HepG2 (cell line): ENCODE measurements around the gene TMEM100. TPM values are rescaled to one million over a fixed set of nuclear protein-coding genes. Genes with fewer than 3 reads are reported as not detected.

Experiments used
- ATAC-seq: fragments of 200-7000 bp; cut with Tn5 transposase; 3 replicates; pipeline ENCODE4 v1.9.1; 2020; ENCODE audit warnings: mild to moderate bottlenecking, moderate library complexity
- BruUV-seq: library from RNA; stranded (reverse); fragments of 400-500 nt; replicated peaks from 2 replicates; lab custom pipeline; 2021; lab: Mats Ljungman, UMichigan
- CTCF ChIA-PET: fragments of 300-600 bp; formaldehyde crosslinking; extraction: SDS; loops from one replicate; lab custom pipeline; 2021; ENCODE audit warnings: low total read pairs, inconsistent platforms, low intra/inter-chr PET ratio; lab: Yijun Ruan, JAX
- POLR2A ChIA-PET: fragments of 350-600 bp; sonication (Branson Sonifier 250); formaldehyde crosslinking; loops from one replicate; lab custom pipeline; 2020; ENCODE audit warnings: antibody characterized with exemption, inconsistent platforms; lab: Yijun Ruan, JAX
- DNase-seq: peaks from one replicate; pipeline ENCODE4 v3.0.0-alpha.2; 2015; ENCODE audit warnings: low spot score
- FAIRE-seq: peaks from 3 replicates; lab custom pipeline; 2011; peaks lifted over from hg19 to GRCh38; lab: Jason Lieb, UNC
- H2AFZ ChIP-seq: one replicate; pipeline ENCODE4 v1.6.1; 2011; ENCODE audit warnings: low read length, inconsistent platforms
- H3K27ac ChIP-seq: fragments of 300-600 bp; 3 replicates; pipeline ENCODE4 v1.8.0; 2011; ENCODE audit warnings: mixed run types, mild to moderate bottlenecking, mixed read lengths, low read length, inconsistent platforms; ENCODE audit not compliant: insufficient read depth; ENCODE audit errors: extremely low read length
- H3K27me3 ChIP-seq, 2 experiments: fragments of 200-600 bp in 1 of 2; 2 replicates in 1 of 2; 3 replicates in 1 of 2; pipeline versions ENCODE4 v1.6.0 to v1.8.0; 2011; ENCODE audit warnings: low read length in 2 of 2, mild to moderate bottlenecking in 2 of 2, moderate library complexity in 2 of 2, inconsistent platforms in 1 of 2; ENCODE audit not compliant: insufficient read depth in 2 of 2, control insufficient read depth in 1 of 2
- H3K36me3 ChIP-seq, 2 experiments: fragments of 200-600 bp in 1 of 2; replicated peaks in 1 of 2; 2 replicates in 1 of 2; 3 replicates in 1 of 2; pipeline versions ENCODE4 v1.5.1 to v1.8.0; 2011; ENCODE audit warnings: low read length in 2 of 2, inconsistent platforms in 1 of 2; ENCODE audit not compliant: insufficient read depth in 2 of 2, control insufficient read depth in 1 of 2
- H3K4me1 ChIP-seq: 2 replicates; pipeline ENCODE4 v1.5.1; 2012; ENCODE audit warnings: low read length, inconsistent platforms; ENCODE audit not compliant: insufficient read depth
- H3K4me2 ChIP-seq: 2 replicates; pipeline ENCODE4 v1.6.0; 2011; ENCODE audit warnings: low read depth, low read length, inconsistent platforms
- H3K4me3 ChIP-seq, 3 experiments: fragments of 200-600 bp in 1 of 3; sonication (generic), shearing (Covaris generic) in 1 of 3; replicated peaks in 1 of 3; 2 replicates each; pipeline ENCODE4 v1.5.1; 2011 to 2016; ENCODE audit warnings: low read length in 3 of 3, inconsistent platforms in 2 of 3, low read depth in 2 of 3, mild to moderate bottlenecking in 2 of 3, control low read depth in 1 of 3, mixed read lengths in 1 of 3; ENCODE audit not compliant: insufficient read depth in 1 of 3
- H3K79me2 ChIP-seq: one replicate; pipeline ENCODE4 v1.6.1; 2011; ENCODE audit warnings: low read length, inconsistent platforms; ENCODE audit not compliant: insufficient read depth
- H3K9ac ChIP-seq: 2 replicates; pipeline ENCODE4 v1.6.0; 2011; ENCODE audit warnings: mild to moderate bottlenecking, low read depth, low read length, inconsistent platforms; ENCODE audit not compliant: insufficient read depth
- H3K9me3 ChIP-seq: 2 replicates; pipeline ENCODE4 v1.5.1; 2012; ENCODE audit warnings: mild to moderate bottlenecking, low read length
- H4K20me1 ChIP-seq: 2 replicates; pipeline ENCODE4 v1.6.0; 2011; ENCODE audit warnings: inconsistent platforms, mild to moderate bottlenecking, low read length, moderate library complexity; ENCODE audit not compliant: insufficient read depth
- BATF2 ChIP-seq: sonication (generic); formaldehyde crosslinking; IDR thresholded peaks from 2 replicates; pipeline ENCODE4 v1.8.0; 2022; ENCODE audit warnings: mild to moderate bottlenecking, missing genetic modification reagents, moderate library complexity
- FOXP1 ChIP-seq, 2 experiments: fragments of 450-650 bp in 1 of 2; IDR thresholded peaks; 2 replicates each; pipeline ENCODE4 v1.6.1; 2017 to 2018; ENCODE audit warnings: antibody characterized with exemption in 1 of 2
- HIC2 ChIP-seq: sonication (generic); formaldehyde crosslinking; IDR thresholded peaks from 2 replicates; pipeline ENCODE4 v1.9.0; 2022; ENCODE audit warnings: low read depth, missing genetic modification reagents
- HMG20B ChIP-seq: conservative IDR thresholded peaks from 2 replicates; pipeline ENCODE4 v1.6.1; 2016; ENCODE audit warnings: missing genetic modification reagents, missing compliant biosample characterization
- KDM1A ChIP-seq: IDR thresholded peaks from 2 replicates; pipeline ENCODE4 v1.6.1; 2016; ENCODE audit warnings: missing compliant biosample characterization
- KLF13 ChIP-seq: sonication (generic); formaldehyde crosslinking; IDR thresholded peaks from 2 replicates; pipeline ENCODE4 v1.4.0; 2020; ENCODE audit warnings: mild to moderate bottlenecking, missing genetic modification reagents
- NCOR1 ChIP-seq: fragments of 200-600 bp; sonication (generic); IDR thresholded peaks from 2 replicates; pipeline ENCODE4 v1.7.0; 2017; ENCODE audit warnings: antibody characterized with exemption, low read length, borderline replicate concordance
- NR2F2 ChIP-seq: IDR thresholded peaks from 2 replicates; pipeline ENCODE4 v1.6.1; 2012; ENCODE audit warnings: low read depth, inconsistent platforms, borderline replicate concordance
- SRY ChIP-seq: sonication (generic); formaldehyde crosslinking; IDR thresholded peaks from 2 replicates; pipeline ENCODE4 v1.8.0; 2022; ENCODE audit warnings: mild to moderate bottlenecking, missing genetic modification reagents
- TGIF2 ChIP-seq: IDR thresholded peaks from 2 replicates; pipeline ENCODE4 v1.6.1; 2016; ENCODE audit warnings: control low read depth, missing compliant biosample characterization
- ZBTB39 ChIP-seq: sonication (generic); formaldehyde crosslinking; IDR thresholded peaks from 2 replicates; pipeline ENCODE4 v1.5.0; 2020; ENCODE audit warnings: missing genetic modification reagents
- ZNF737 ChIP-seq: sonication (generic); formaldehyde crosslinking; IDR thresholded peaks from 2 replicates; pipeline ENCODE4 v1.5.0; 2020; ENCODE audit warnings: missing genetic modification reagents, mild to moderate bottlenecking, borderline replicate concordance
- ZNF770 ChIP-seq: sonication (generic); formaldehyde crosslinking; IDR thresholded peaks from 2 replicates; pipeline ENCODE4 v1.5.0; 2020; ENCODE audit warnings: mild to moderate bottlenecking, missing genetic modification reagents
- WGBS: methylation state at CpG from one replicate; pipeline ENCODE4 v1.1.6; 2017; ENCODE audit warnings: low lambda C conversion rate; 5-methylcytosine and 5-hydroxymethylcytosine counted together
- in situ Hi-C: cut with HindIII; loops from 2 replicates; pipeline ENCODE4 v1.10.0; 2017; ENCODE audit warnings: low pct_unique_long_range_greater_than_20kb; ENCODE audit not compliant: extremely low pct_ligation_motif_present
- intact Hi-C: fragments of 100-400 bp; cut with micrococcal nuclease; formaldehyde crosslinking; loops from one replicate; pipeline ENCODE4 v1.10.0; 2022; ENCODE audit not compliant: unreplicated experiment
- polyA plus RNA-seq, 8 experiments: library from polyadenylated mRNA; depleted of rRNA in 3 of 8; stranded (reverse) in 7 of 8; unstranded in 1 of 8; fragments of >200 nt; fragmentation: Illumina TruSeq in 4 of 8; extraction: Trizol in 4 of 8; gene quantifications; 2 replicates each; pipeline versions ENCODE4 v1.2.1 to v1.2.3, GENCODE V29; 2011 to 2016; ENCODE audit warnings: low read depth in 4 of 8, missing spikeins in 1 of 8, mixed read lengths in 1 of 8; ENCODE audit not compliant: insufficient read depth in 1 of 8
- total RNA-seq, 5 experiments: library from RNA; depleted of rRNA; stranded (reverse); fragments of >200 nt; fragmentation: Illumina TruSeq; extraction: Trizol; gene quantifications; 2 replicates each; pipeline ENCODE4 v1.2.3, GENCODE V29; 2016; ENCODE audit warnings: low read depth in 1 of 5

TMEM100 gene
- total and polyA plus RNA-seq, 2 of the 13 experiments (the other 11 are each of a cell fraction or from before 2014, with no cell fraction given): not detected

- ChIA-PET CTCF (no interaction called here), POLR2A (no interaction called here)
- H3K4me2 ChIP-seq: no peak overlapping the region
- WGBS: 7% methylated on average over 2 of the region's 2 CpGs
- no peaks in the 10 kb centered on the region for H3K27me3 ChIP-seq
- H3K4me3 ChIP-seq: no peak overlapping the region
- H3K4me1 ChIP-seq: no peaks in the 10 kb centered on the region
- H3K27ac ChIP-seq: no peak overlapping the region
- H4K20me1 ChIP-seq: no peaks in the 10 kb centered on the region
- no peak for DNase-seq
- no TSS peak for BruUV-seq
- H3K9ac ChIP-seq: no peak overlapping the region
- in situ Hi-C loops (no loop called here), intact Hi-C loops (no loop called here)
- no peak for TF ChIP-seq BATF2
- no peak for FAIRE-seq
- H3K36me3 ChIP-seq: no peaks in the 10 kb centered on the region
- no peaks in the 10 kb centered on the region for H3K79me2 ChIP-seq
- H2AFZ ChIP-seq: no peak overlapping the region
- 0 out of 2 replicates have a peak, but pooled peaks cover under 1% of the 10 kb centered on the region for H3K9me3 ChIP-seq
- ATAC-seq: no peak
Measured at GRCh38 chr17:55692276-55692675, 30.4 kb downstream of the TMEM100 start.

- no peak overlapping the region for H3K9ac ChIP-seq
- H3K9me3 ChIP-seq: 0 out of 2 replicates have a peak, but pooled peaks cover 5% of the 10 kb centered on the region
- CTCF ChIA-PET: no interaction called here
- no peaks in the 10 kb centered on the region for H4K20me1 ChIP-seq
- H3K27me3 ChIP-seq: no peaks in the 10 kb centered on the region
- no peak overlapping the region for H2AFZ ChIP-seq
- no peaks in the 10 kb centered on the region for H3K36me3 ChIP-seq
- BruUV-seq: no TSS peak
- H3K79me2 ChIP-seq: no peaks in the 10 kb centered on the region
- intact Hi-C loops: no loop called here
- no peak for FAIRE-seq
- POLR2A ChIA-PET: no interaction called here
- H3K4me2 ChIP-seq: no peak overlapping the region
- no peak overlapping the region for H3K27ac ChIP-seq
- in situ Hi-C loops: no loop called here
- no peak overlapping the region for H3K4me3 ChIP-seq
- no peak for DNase-seq
- H3K4me1 ChIP-seq: no peaks in the 10 kb centered on the region
- ATAC-seq: no peak
- TF ChIP-seq SRY (CRISPR knock-in tag) (no peak), HMG20B (CRISPR knock-in tag) (no peak), ZNF737 (no peak), NCOR1 (no peak), KLF13 (CRISPR knock-in tag) (no peak), ZBTB39 (CRISPR knock-in tag) (no peak), NR2F2 (no peak), ZNF770 (CRISPR knock-in tag) (no peak), HIC2 (no peak), TGIF2 (CRISPR knock-in tag) (no peak), KDM1A (CRISPR knock-in tag) (no peak), FOXP1 (IDR thresholded peaks at IDR 0.05) (no peak), FOXP1 (CRISPR knock-in tag; IDR thresholded peaks at IDR 0.05) (no peak)
Measured at GRCh38 chr17:55691666-55692065, 31.0 kb downstream of the TMEM100 start.
